Activated CD4-positive, alpha-beta T cell treated with anti-CD3 and anti-CD28 coated beads for 36 hours (primary cell): ENCODE data around the gene STOML3. TPM values are rescaled to one million over a fixed set of nuclear protein-coding genes. Genes with fewer than 3 reads are reported as not detected.

ENCODE experiments used
- ATAC-seq: fragments of 200-7000 bp; cut with Tn5 transposase; one replicate; pipeline ENCODE4 v1.10.0; 2021; ENCODE audit warnings: mild to moderate bottlenecking, moderate library complexity
- CTCF ChIA-PET: fragments of 350-600 bp; sonication (Branson Sonifier 250); formaldehyde crosslinking; loops from one replicate; lab custom pipeline; 2021; ENCODE audit warnings: antibody characterized with exemption; lab: Charles Lee
- POLR2A ChIA-PET: fragments of 350-600 bp; sonication (Branson Sonifier 250); formaldehyde crosslinking; loops from one replicate; lab custom pipeline; 2021; ENCODE audit warnings: antibody characterized with exemption, inconsistent platforms; lab: Charles Lee
- DNase-seq: peaks from one replicate; pipeline ENCODE4 v3.0.0-alpha.2; 2020
- H3K27ac Mint-ChIP-seq: one replicate; pipeline ENCODE4 v1.8.0; 2021; ENCODE audit warnings: mixed read lengths
- H3K27me3 Mint-ChIP-seq: one replicate; pipeline ENCODE4 v1.8.0; 2021; ENCODE audit warnings: mixed read lengths
- H3K36me3 Mint-ChIP-seq: one replicate; pipeline ENCODE4 v1.8.0; 2021; ENCODE audit warnings: low read depth, mixed read lengths
- H3K4me1 Mint-ChIP-seq: one replicate; pipeline ENCODE4 v1.8.0; 2021; ENCODE audit warnings: mixed read lengths
- H3K4me3 Mint-ChIP-seq: one replicate; pipeline ENCODE4 v1.8.0; 2021; ENCODE audit warnings: mild to moderate bottlenecking, moderate library complexity, mixed read lengths
- H3K9me3 Mint-ChIP-seq: one replicate; pipeline ENCODE4 v1.8.0; 2021; ENCODE audit warnings: low read depth, mixed read lengths
- intact Hi-C, 2 experiments: fragments of 100-400 bp; cut with DNase I in 1 of 2; cut with micrococcal nuclease in 1 of 2; formaldehyde crosslinking; loops; one replicate each; pipeline versions ENCODE4 v1.14.2 to v1.15.1; 2022 to 2024; cut with DNase I, micrococcal nuclease
- total RNA-seq, 2 experiments: library from RNA; stranded (reverse); gene quantifications; one replicate each; pipeline ENCODE4 v1.2.3, GENCODE V29; 2021

Gene STOML3
- total RNA-seq, 2 experiments from 2014 or later, result not detected

DNA sequence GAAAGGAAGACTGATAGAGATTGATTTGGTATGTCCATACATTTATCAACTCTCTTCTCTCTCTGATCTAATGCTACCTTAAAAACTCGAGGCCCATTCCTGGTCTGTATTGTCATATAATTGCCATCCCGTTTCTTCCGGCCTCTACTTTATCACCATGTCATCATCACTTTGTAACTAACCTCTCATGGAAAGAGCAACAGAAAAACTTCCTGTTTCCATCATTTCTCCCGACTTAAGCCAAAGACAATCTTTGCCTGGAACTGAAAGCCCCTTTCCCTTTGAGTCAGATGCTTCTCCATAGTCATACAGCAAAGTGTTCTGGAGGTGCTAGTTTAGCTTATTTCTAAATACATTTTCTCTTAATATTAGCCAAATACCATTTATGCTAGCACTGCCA lies 2.8 kb upstream of the STOML3 start:
- CTCF ChIA-PET, result no interaction called here
- DNase-seq, result no peak
- no peak overlapping the region for H3K4me3 Mint-ChIP-seq
- H3K27ac Mint-ChIP-seq, result no peak overlapping the region
- no peaks in the 10 kb centered on the region for H3K36me3 Mint-ChIP-seq
- intact Hi-C loops, result no loop called here
- peaks cover 4% of the 10 kb centered on the region for H3K4me1 Mint-ChIP-seq
- POLR2A ChIA-PET, result no interaction called here
- no peaks in the 10 kb centered on the region for H3K27me3 Mint-ChIP-seq
- no peaks in the 10 kb centered on the region for H3K9me3 Mint-ChIP-seq
- no peak for ATAC-seq

DNA sequence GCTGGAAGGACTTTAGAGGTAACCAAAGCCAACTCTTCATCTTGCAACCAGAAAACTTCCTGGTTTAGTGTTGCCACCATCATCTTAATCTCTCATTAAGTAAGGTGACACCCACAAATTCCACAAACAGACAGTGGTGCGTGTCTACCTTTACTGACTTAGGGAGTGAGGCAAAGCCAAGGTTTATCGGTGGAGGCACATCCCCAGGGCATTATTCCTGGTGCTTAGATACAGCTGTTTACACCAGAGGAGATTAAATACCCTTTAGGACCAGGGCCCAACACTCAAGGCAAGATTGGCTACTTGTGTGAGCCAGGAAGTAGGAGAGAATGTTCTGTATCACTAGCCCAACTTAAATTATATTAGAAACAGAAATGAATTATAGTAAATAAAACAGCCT lies 9.5 kb downstream of the STOML3 start:
- H3K27me3 Mint-ChIP-seq, result peaks cover 6% of the 10 kb centered on the region
- CTCF ChIA-PET, result no interaction called here
- H3K9me3 Mint-ChIP-seq, result peaks cover 16% of the 10 kb centered on the region
- intact Hi-C loops, result no loop called here
- DNase-seq (no peak), ATAC-seq (no peak)
- H3K4me3 Mint-ChIP-seq, result no peak overlapping the region
- POLR2A ChIA-PET, result no interaction called here
- no peak overlapping the region for H3K27ac Mint-ChIP-seq
- no peaks in the 10 kb centered on the region for H3K4me1 Mint-ChIP-seq
- H3K36me3 Mint-ChIP-seq, result no peaks in the 10 kb centered on the region

DNA sequence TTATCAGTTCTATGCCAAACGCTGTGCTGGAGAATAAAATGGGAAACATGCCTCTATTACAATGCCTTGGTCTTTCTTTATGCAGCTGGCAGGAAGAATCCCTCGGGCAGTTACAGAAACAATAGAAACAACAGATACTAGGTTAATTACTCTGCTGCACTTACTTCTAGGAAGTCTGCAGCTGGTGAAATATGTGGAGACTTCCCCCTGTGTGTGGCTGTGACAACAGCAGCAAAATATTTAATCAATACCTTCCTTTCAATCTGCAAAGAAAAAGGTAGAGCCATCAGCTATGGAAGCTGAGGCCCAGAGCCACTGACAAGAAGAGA lies 9.9 kb downstream of the STOML3 start:
- intact Hi-C loops, result no loop called here
- ATAC-seq, result no peak
- ChIA-PET POLR2A (no interaction called here), CTCF (interaction anchor here (1.0 kb wide), 1 partner anchor 11 kb away, joined by 3 read pairs; no protein-coding TSS in a partner anchor)
- peaks cover 16% of the 10 kb centered on the region for H3K9me3 Mint-ChIP-seq
- H3K27ac Mint-ChIP-seq, result no peak overlapping the region
- peaks cover 6% of the 10 kb centered on the region for H3K27me3 Mint-ChIP-seq
- no peak overlapping the region for H3K4me3 Mint-ChIP-seq
- H3K36me3 Mint-ChIP-seq, result no peaks in the 10 kb centered on the region
- H3K4me1 Mint-ChIP-seq, result no peaks in the 10 kb centered on the region
- DNase-seq, result no peak

DNA sequence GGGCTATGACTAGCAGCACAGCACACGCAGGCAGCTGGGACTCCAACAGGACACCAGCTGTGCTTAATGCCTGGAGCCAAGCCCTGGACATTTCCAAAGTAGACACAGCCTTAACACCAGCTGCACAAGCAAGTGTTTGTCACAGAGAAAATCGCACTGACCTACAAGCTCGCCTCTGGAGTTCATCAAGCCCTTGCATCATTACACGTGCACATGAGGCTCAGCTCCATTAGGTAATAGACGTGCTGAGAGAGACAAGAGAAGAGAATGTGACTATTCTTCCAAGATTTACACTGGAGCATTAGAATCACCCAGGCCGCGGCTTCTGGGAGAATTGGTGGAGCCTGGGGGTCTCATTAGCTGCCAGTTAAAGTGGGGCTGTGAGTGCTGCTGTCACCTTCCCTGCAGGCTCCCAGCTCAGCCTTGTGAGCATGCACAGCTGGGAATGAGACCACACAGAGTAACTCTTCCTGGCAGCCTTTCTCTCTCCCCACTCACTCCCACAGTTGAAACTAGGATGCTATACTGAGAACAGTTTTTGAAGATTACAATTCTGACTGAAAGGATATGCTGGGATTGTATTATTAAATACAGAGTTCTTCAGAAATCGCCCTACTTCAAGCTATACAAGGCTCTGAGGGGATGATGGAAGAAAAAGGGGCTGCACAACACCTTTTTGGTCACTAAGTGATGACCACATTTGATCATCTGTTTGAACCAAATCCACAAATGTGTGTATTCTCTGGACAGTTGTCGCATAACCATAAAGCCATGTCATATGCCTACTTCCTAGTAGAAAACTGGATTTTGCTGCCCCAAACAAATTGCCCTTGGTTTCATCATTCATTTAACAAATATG lies 10.5 kb downstream of the STOML3 start:
- H3K27ac Mint-ChIP-seq, result no peak overlapping the region
- no peak overlapping the region for H3K4me3 Mint-ChIP-seq
- H3K27me3 Mint-ChIP-seq, result peaks cover 6% of the 10 kb centered on the region
- DNase-seq, result no peak
- no peaks in the 10 kb centered on the region for H3K4me1 Mint-ChIP-seq
- H3K36me3 Mint-ChIP-seq, result no peaks in the 10 kb centered on the region
- H3K9me3 Mint-ChIP-seq, result peaks cover 16% of the 10 kb centered on the region
- POLR2A ChIA-PET, result no interaction called here
- no peak for ATAC-seq
- intact Hi-C loops, result no loop called here
- CTCF ChIA-PET, result interaction anchor here (0.6 to 1.0 kb wide), 2 partner anchors 10 to 361 kb away, joined by 3 read pairs; no protein-coding TSS in a partner anchor

DNA sequence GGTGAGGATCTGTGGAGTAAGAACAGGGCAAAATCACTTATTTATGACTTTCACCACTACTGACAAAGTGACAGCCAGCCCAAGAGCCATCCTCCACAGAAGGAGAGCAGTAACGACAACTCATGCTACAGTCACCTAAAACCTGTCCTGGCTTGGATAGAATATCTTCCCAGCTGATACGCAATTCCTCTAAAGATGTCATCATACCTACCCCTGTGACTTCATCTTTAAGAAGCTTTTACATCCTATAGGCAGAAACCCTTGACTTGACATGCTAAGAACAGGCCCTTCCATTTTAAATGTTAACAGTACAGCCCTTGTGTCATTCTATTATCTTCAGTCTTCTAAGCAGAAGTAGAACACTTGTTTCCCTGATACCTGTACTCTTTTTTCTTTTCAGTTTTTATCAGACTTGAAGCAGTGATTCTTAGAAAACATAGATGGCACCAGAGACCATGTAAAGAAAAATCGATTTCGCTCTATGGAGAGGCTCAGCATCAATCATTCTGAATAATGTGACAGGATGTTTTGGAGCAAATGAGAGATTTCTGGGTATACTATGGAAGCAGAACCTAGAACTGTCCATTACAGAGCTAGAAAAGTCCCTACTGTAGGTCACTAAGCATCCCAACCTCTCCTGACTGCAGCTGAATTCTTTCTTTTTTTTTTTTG lies 20.1 kb downstream of the STOML3 start:
- no peaks in the 10 kb centered on the region for H3K36me3 Mint-ChIP-seq
- DNase-seq, result no peak
- POLR2A ChIA-PET, result no interaction called here
- peaks cover 2% of the 10 kb centered on the region for H3K27me3 Mint-ChIP-seq
- no peak overlapping the region for H3K4me3 Mint-ChIP-seq
- no peaks in the 10 kb centered on the region for H3K9me3 Mint-ChIP-seq
- no peak overlapping the region for H3K27ac Mint-ChIP-seq
- no peaks in the 10 kb centered on the region for H3K4me1 Mint-ChIP-seq
- intact Hi-C loops, result loop anchor here in 1 of 2 experiments (5.0 kb wide), 1 partner anchor 642 kb away; no protein-coding TSS in a partner anchor
- no peak for ATAC-seq
- CTCF ChIA-PET, result interaction anchor here (1.2 to 1.8 kb wide), 2 partner anchors 10 to 642 kb away, joined by 3 to 6 read pairs; no protein-coding TSS in a partner anchor

DNA sequence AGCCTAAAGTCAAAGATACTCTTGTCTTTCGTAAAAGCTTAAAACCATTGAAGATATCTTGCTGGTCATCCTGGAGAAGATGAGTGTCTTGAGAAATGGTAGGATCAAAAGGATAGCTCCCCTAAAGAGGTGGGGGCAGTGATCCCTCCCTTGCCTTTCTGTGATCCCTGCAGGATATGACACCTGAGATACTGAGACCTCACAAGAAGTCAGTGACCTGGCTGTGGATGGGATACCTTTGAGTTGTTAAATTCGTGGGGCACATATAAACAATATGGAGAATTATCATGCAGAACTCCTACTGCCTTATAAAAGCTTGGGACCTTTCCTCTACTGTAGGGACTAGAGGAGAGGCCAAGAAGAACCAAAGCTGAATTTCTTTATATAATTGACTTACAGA lies 21.4 kb downstream of the STOML3 start:
- no peaks in the 10 kb centered on the region for H3K4me1 Mint-ChIP-seq
- no peaks in the 10 kb centered on the region for H3K36me3 Mint-ChIP-seq
- DNase-seq, result no peak
- ATAC-seq, result no peak
- no peaks in the 10 kb centered on the region for H3K9me3 Mint-ChIP-seq
- CTCF ChIA-PET, result interaction anchor here (1.2 kb wide), 1 partner anchor 11 kb away, joined by 3 read pairs; no protein-coding TSS in a partner anchor
- H3K4me3 Mint-ChIP-seq, result no peak overlapping the region
- POLR2A ChIA-PET, result no interaction called here
- peaks cover 4% of the 10 kb centered on the region for H3K27me3 Mint-ChIP-seq
- intact Hi-C loops, result no loop called here
- no peak overlapping the region for H3K27ac Mint-ChIP-seq

DNA sequence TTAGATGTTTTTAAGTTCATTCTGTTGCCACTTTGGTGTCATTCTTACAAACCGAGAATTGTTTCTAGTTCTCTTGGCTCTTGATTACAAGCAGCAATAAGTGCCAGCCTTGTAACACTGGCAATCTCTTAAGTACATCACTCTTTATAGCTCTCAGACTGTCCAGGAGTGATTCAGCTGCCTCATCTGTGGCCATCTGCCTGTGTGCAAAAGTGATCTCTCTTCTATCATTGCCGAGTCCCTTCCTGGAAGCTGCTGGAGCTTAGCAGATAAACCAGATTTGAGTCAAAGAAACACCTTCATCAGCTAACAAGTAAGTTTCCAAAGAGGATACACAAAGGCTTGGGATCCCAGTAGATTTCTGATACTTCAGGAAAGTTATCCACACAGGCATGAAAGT lies 23.2 kb downstream of the STOML3 start:
- H3K36me3 Mint-ChIP-seq, result no peaks in the 10 kb centered on the region
- CTCF ChIA-PET, result no interaction called here

DNA sequence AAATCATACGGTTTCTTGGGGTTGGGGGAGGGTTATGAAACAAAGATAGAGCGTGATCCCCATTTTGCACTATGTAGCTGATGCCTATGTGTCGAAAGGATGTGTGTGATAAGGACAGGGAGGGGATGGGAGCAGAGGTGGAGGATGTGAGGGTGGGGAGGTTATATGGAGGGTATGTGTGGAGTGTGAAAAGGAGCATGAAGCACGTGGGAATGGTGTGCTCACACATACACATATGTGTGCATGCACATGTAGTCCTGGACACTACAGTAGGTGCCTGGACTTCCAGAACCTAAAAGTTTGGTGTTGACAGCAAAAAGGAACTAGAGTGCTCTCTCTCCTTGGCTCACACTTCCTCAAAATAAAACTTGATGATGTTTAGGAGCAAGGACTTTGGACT lies 25.4 kb downstream of the STOML3 start:
- Mint-ChIP-seq H3K27ac (no peak overlapping the region), H3K9me3 (peaks cover 3% of the 10 kb centered on the region), H3K36me3 (no peaks in the 10 kb centered on the region), H3K4me1 (no peaks in the 10 kb centered on the region), H3K4me3 (no peak overlapping the region), H3K27me3 (peaks cover 6% of the 10 kb centered on the region)
- ATAC-seq (no peak), DNase-seq (no peak)
- ChIA-PET POLR2A (no interaction called here), CTCF (no interaction called here)
- intact Hi-C loops, result no loop called here

More for the DNA sequence above, 23.2 kb downstream of the STOML3 start:
- Mint-ChIP-seq H3K4me3 (no peak overlapping the region), H3K27ac (no peak overlapping the region), H3K4me1 (no peaks in the 10 kb centered on the region), H3K9me3 (no peaks in the 10 kb centered on the region), H3K27me3 (peaks cover 4% of the 10 kb centered on the region)
- ATAC-seq, result no peak
- DNase-seq, result no peak
- intact Hi-C loops, result no loop called here
- POLR2A ChIA-PET, result no interaction called here

DNA sequence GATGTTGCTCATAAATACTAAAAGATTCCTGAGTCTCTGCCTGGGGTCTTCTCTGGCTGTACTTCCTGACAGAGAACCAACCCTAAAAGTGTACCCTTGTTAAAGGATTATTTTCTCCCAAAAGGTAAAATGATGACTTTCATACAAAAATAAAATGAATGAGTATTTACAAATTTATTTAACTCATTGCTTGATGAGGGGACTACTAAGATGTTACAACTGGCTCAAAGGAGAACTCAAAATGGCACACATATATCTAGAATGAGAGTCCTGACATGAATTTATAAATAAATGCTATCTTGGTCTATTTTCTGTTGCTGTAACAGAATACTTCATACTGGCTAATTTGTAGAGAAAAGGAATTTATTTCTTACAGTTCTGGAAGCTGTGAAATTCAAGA lies 30.5 kb downstream of the STOML3 start:
- CTCF ChIA-PET, result no interaction called here
- POLR2A ChIA-PET, result no interaction called here
- H3K9me3 Mint-ChIP-seq, result peaks cover 6% of the 10 kb centered on the region

DNA sequence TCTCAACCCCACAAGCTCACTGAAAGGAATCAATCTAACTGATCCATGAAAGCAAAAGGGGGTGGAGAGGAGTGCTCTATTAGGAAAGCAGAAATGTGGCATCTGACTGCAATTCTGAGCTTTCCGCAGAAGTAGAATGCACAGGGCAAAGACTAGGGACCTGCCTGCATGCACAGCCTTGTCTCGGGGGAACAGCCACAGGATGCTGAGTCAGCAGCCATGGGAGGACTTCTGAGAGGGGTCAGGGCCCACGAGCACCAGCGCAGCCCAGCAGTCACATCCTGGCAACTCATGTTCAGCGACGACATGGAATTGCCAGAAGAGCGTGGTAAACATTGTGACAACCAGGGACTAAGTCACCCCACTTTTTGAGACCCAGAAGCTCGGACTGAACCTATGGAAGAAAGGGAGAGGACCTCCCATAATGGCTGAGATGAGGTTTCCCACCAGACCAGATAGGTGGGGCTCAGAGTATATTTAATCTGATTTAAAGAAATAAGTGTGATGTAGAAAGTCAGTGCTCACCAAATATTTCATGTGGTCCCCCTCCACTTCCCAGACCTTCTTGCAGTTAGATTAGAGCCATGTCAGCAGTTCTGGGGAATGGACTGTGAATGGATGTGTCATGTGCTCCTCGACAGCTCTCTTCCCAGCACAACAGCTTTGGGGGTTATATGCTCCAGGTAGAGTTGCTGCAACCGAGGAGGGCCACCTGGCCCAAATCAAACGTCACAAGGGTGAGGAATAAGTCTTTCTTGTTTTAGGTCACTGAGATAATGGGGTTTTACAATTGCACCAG lies 32.6 kb downstream of the STOML3 start:
- no peaks in the 10 kb centered on the region for H3K36me3 Mint-ChIP-seq
- POLR2A ChIA-PET, result no interaction called here
- H3K27ac Mint-ChIP-seq, result no peak overlapping the region
- peaks cover 6% of the 10 kb centered on the region for H3K9me3 Mint-ChIP-seq
- intact Hi-C loops, result no loop called here
- H3K4me3 Mint-ChIP-seq, result no peak overlapping the region
- H3K27me3 Mint-ChIP-seq, result peaks cover 9% of the 10 kb centered on the region
- ATAC-seq (no peak), DNase-seq (no peak)
- CTCF ChIA-PET, result interaction anchor here (0.6 kb wide), 1 partner anchor 621 kb away, joined by 3 read pairs; no protein-coding TSS in a partner anchor
- no peaks in the 10 kb centered on the region for H3K4me1 Mint-ChIP-seq

More for the DNA sequence above, 30.5 kb downstream of the STOML3 start:
- DNase-seq (no peak), ATAC-seq (no peak)
- H3K27me3 Mint-ChIP-seq, result peaks cover 6% of the 10 kb centered on the region
- intact Hi-C loops, result no loop called here
- H3K27ac Mint-ChIP-seq, result no peak overlapping the region
- no peaks in the 10 kb centered on the region for H3K4me1 Mint-ChIP-seq
- H3K4me3 Mint-ChIP-seq, result no peak overlapping the region
- H3K36me3 Mint-ChIP-seq, result no peaks in the 10 kb centered on the region

DNA sequence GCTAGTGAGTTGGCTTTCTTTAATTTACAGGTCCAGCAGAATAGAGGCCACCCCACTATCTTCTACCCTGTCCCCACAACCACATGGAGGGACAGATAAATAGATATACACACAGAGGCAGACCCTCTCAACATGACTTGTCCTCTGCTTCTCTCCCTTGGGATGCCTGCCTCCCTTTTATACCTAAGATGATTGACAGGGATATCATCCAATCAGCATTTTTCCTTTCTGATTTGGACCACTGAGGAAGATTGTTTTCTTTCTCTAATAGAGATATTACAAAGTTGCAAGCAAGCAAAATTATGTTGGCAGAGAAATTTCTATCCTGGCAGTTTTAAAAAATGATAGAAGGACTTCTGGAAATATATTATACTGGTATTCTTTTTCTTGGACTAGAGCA lies 35.8 kb downstream of the STOML3 start:
- ATAC-seq, result no peak
- Mint-ChIP-seq H3K4me1 (peaks cover 6% of the 10 kb centered on the region), H3K27me3 (peaks cover 8% of the 10 kb centered on the region), H3K4me3 (no peak overlapping the region), H3K27ac (no peak overlapping the region), H3K36me3 (no peaks in the 10 kb centered on the region), H3K9me3 (peaks cover under 1% of the 10 kb centered on the region)
- ChIA-PET POLR2A (no interaction called here), CTCF (no interaction called here)
- no peak for DNase-seq
- intact Hi-C loops, result no loop called here
